Nephron progenitor cell (in vitro differentiated cells): ENCODE measurements around the gene CTDP1.

Experiments used
- DNase-seq: peaks from one replicate; pipeline ENCODE4 v3.0.0; 2021
- H3K27ac Mint-ChIP-seq: 2 replicates; pipeline ENCODE4 v1.8.0; 2021; ENCODE audit warnings: mild to moderate bottlenecking, moderate library complexity, mixed read lengths
- H3K27me3 Mint-ChIP-seq: 2 replicates; pipeline ENCODE4 v1.8.0; 2021; ENCODE audit warnings: mild to moderate bottlenecking, low read depth, mixed read lengths; ENCODE audit not compliant: poor library complexity
- H3K36me3 Mint-ChIP-seq: 2 replicates; pipeline ENCODE4 v1.8.0; 2021; ENCODE audit warnings: low read depth, mixed read lengths
- H3K4me1 Mint-ChIP-seq: 2 replicates; pipeline ENCODE4 v1.8.0; 2021; ENCODE audit warnings: mixed read lengths
- H3K4me3 Mint-ChIP-seq: 2 replicates; pipeline ENCODE4 v1.8.0; 2021; ENCODE audit warnings: mild to moderate bottlenecking, moderate library complexity, mixed read lengths
- H3K9me3 Mint-ChIP-seq: 2 replicates; pipeline ENCODE4 v1.8.0; 2021; ENCODE audit warnings: mild to moderate bottlenecking, moderate library complexity, mixed read lengths
- TF ChIP-seq, protein P1 (sequence below): fragments of 200-600 bp; sonication (generic); IDR thresholded peaks from 2 replicates; pipeline ENCODE4 v1.5.0; 2021; ENCODE audit warnings: antibody characterized with exemption

The CTDP1 gene

GRCh38 chr18:79697976-79698375 is 18.4 kb downstream of the CTDP1 start:
- H3K27me3 Mint-ChIP-seq: no peaks in the 10 kb centered on the region
- H3K4me3 Mint-ChIP-seq: no peak overlapping the region
- H3K9me3 Mint-ChIP-seq: no peaks in the 10 kb centered on the region
- no peak for DNase-seq
- TF ChIP-seq, protein P1, sequence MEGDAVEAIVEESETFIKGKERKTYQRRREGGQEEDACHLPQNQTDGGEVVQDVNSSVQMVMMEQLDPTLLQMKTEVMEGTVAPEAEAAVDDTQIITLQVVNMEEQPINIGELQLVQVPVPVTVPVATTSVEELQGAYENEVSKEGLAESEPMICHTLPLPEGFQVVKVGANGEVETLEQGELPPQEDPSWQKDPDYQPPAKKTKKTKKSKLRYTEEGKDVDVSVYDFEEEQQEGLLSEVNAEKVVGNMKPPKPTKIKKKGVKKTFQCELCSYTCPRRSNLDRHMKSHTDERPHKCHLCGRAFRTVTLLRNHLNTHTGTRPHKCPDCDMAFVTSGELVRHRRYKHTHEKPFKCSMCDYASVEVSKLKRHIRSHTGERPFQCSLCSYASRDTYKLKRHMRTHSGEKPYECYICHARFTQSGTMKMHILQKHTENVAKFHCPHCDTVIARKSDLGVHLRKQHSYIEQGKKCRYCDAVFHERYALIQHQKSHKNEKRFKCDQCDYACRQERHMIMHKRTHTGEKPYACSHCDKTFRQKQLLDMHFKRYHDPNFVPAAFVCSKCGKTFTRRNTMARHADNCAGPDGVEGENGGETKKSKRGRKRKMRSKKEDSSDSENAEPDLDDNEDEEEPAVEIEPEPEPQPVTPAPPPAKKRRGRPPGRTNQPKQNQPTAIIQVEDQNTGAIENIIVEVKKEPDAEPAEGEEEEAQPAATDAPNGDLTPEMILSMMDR: no peak
- peaks cover 38% of the 10 kb centered on the region for H3K36me3 Mint-ChIP-seq
- H3K27ac Mint-ChIP-seq: no peak overlapping the region
- peaks cover 18% of the 10 kb centered on the region for H3K4me1 Mint-ChIP-seq

DNA sequence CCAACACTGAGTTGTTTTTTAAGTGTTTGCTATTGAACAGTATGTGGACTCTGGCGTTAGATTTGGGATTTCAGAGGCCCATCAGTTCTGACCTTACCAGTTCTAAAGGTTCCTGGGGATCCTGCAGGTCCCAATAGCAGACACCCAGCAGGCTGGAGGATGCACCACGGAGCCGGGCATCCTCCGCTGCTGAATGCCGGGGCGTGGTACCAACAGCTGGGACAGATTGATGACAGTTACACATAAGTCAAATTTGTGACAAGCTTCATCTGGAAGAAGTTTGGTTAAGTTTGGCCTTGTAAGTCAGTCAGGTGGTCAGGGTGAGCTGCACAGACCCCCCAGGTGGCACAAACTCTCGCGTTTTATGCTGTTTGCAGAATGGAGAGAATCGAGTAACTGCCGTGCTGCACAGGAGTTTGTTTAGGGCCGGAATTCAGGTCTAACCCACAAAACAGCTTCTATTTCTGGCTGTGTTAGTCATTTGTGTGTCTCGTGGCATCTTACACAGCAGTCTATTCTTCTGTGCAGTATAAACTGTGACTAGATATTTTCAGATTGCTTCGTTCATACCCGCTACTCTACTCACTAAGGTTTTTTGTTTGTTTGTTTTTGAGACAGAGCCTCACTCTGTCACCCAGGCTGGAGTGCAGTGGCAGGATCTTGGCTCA is 19.2 kb downstream of the CTDP1 start:
- no peak overlapping the region for H3K27ac Mint-ChIP-seq
- no peaks in the 10 kb centered on the region for H3K27me3 Mint-ChIP-seq
- peaks cover 12% of the 10 kb centered on the region for H3K4me1 Mint-ChIP-seq
- H3K36me3 Mint-ChIP-seq: peaks cover 43% of the 10 kb centered on the region
- no peaks in the 10 kb centered on the region for H3K9me3 Mint-ChIP-seq
- H3K4me3 Mint-ChIP-seq: no peak overlapping the region
- DNase-seq: no peak
- TF ChIP-seq, protein P1: no peak

GRCh38 chr18:79699653-79700052 is 20.1 kb downstream of the CTDP1 start:
- H3K4me3 Mint-ChIP-seq: no peak overlapping the region

GRCh38 chr18:79702906-79703305 is 23.3 kb downstream of the CTDP1 start:
- Mint-ChIP-seq H3K9me3 (no peaks in the 10 kb centered on the region), H3K4me3 (no peak overlapping the region), H3K27ac (peak overlapping the region; percentile 21), H3K27me3 (peaks cover 5% of the 10 kb centered on the region), H3K36me3 (peaks cover 55% of the 10 kb centered on the region), H3K4me1 (no peaks in the 10 kb centered on the region)
- TF ChIP-seq, protein P1: no peak
- no peak for DNase-seq

More at GRCh38 chr18:79699653-79700052, 20.1 kb downstream of the CTDP1 start:
- TF ChIP-seq, protein P1: no peak
- Mint-ChIP-seq H3K4me1 (peaks cover 12% of the 10 kb centered on the region), H3K36me3 (peaks cover 48% of the 10 kb centered on the region), H3K9me3 (no peaks in the 10 kb centered on the region), H3K27ac (no peak overlapping the region), H3K27me3 (no peaks in the 10 kb centered on the region)
- no peak for DNase-seq

- Mint-ChIP-seq H3K36me3 (peaks cover 50% of the 10 kb centered on the region), H3K27ac (no peak overlapping the region), H3K4me1 (no peaks in the 10 kb centered on the region), H3K4me3 (no peak overlapping the region), H3K27me3 (peaks cover 8% of the 10 kb centered on the region), H3K9me3 (no peaks in the 10 kb centered on the region)
- TF ChIP-seq, protein P1: no peak
- no peak for DNase-seq
Observed at GRCh38 chr18:79704631-79705030, 25.0 kb downstream of the CTDP1 start.

GRCh38 chr18:79705272-79705671 is 25.7 kb downstream of the CTDP1 start:
- no peak for DNase-seq
- peaks cover 43% of the 10 kb centered on the region for H3K36me3 Mint-ChIP-seq
- no peaks in the 10 kb centered on the region for H3K9me3 Mint-ChIP-seq
- peak overlapping the region; percentile 51 for H3K27ac Mint-ChIP-seq
- H3K4me1 Mint-ChIP-seq: no peaks in the 10 kb centered on the region
- no peak overlapping the region for H3K4me3 Mint-ChIP-seq
- TF ChIP-seq, protein P1: no peak
- H3K27me3 Mint-ChIP-seq: peaks cover 8% of the 10 kb centered on the region
